CD4-positive, alpha-beta T cell treated with Interleukin-15 for 1 hour (primary cell): ENCODE measurements around the gene CEP72.
"Not testable (repeated sequence)": the region's sequence is repeated elsewhere in the genome, so short reads cannot be mapped to it uniquely, and the experiment has no call there.

Experiments
- DNase-seq: peaks from one replicate; pipeline ENCODE4 v3.0.0-alpha.2; 2020

Gene CEP72

DNA sequence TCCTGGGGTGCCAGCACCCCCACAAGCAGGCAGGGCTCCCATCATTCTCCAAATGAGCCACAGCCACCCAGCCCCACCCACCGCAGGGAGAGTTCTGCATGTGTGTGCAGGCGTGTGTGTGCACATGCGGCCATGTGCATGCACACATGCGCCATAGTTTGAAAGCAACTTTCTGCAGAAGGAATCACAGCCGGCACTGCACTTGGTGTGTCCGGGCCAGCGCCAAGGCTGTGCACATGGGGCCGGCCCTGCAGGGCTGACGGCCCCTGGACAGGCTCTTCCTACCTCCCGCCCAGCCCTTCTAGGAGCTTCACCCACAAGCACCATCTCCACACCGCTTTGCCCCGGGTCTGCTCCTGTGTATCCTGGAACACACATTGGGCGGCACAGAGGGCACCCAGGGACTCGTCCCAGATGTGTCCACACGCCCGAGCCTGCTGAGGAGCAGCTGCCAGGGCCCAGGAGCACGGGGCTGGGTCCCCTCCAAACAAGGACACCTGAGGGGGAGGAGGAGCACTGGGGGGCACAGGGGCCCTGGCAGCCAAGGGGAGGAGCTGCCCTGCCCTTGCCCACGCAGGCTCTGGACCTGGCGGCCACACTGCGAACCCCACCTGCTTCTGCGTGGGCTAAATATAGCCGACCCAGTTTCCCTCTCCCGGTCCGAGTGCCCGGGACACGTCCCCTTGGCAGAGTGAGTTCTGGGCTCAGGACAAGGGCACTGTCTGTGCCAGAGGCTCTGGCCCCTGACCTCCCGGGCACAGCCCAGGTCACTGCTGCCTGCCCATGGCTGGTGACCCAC is 61.9 kb downstream of the CEP72 start:
- DNase-seq: no peak

- no peak for DNase-seq
These were observed 62.5 kb downstream of the CEP72 start for GRCh38 chr5:674630-675011.

DNA sequence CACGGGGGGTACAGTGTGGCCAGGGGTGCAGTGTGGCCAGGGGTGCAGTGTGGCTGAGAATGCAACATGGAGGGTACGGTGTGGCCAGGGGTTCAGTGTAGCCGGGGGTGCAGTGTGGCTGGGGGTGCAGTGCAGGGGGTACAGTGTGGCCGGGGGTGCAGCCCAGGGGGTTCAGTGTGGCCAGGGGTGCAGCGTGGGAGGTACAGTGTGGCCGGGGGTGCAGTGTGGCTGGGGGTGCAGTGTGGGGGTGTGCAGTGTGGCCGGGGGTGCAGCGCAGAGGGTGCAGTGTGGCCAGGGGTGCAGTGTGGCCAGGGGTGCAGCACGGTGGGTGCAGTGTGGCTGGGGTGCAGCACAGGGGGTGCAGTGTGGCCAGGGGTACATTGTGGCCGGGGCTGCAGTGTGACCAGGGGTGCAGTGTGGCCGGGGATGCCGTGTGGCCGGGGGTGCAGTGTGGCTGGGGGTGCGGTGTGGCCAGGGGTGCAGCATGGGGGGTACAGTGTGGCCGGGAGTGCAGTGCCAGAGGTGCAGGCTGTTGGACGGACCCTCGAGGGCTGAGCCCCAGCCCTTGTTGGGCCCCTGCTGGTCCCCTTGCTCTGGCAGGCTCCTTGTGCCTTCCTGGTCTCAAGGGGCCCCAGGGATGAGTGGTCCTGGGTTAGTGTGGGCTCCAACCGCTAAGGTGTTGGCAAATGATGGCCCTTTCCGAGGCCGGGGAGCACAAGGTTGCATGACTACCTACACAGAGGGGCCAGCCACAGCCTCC is 63.2 kb downstream of the CEP72 start:
- no peak for DNase-seq

DNA sequence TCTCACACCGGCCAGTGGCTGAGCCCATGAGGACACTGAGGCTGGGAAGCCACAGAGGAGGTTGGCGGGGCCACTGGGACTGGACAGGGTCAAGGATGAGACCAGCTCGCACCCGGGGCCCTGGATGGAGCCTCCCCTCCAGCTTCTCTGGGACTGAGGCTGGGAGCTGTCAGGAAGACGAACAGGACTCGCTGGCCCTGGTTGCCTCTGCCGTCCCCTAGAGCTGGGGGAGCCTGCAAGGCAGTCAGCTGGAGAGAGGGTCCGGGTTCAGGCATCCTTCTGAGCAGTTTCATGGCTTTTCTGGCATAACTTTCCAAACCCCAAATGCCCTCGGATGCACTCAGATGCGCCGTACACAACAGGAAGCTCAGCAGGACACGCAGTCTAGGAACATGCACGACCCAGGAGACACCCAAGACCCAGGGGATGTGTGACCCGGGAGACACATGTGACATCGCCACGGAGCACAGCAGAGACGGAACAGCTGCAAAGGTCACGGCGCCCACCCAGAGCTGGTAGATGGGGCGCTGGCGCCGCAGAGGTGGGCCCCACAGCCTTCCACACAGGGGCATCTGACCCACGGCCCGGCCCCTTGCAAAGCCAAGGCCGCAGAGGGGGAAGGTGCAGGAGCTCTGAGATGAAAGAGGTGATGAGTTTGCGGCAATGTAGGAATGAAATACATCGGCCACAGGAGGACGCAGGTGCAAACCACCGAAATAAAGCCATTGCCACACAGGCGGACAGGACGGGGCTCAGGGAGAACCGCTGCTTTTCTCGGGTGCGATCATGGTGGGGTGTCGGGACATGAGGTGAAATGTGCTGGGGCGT is 63.9 kb downstream of the CEP72 start:
- peak; percentile 11 for DNase-seq

DNA sequence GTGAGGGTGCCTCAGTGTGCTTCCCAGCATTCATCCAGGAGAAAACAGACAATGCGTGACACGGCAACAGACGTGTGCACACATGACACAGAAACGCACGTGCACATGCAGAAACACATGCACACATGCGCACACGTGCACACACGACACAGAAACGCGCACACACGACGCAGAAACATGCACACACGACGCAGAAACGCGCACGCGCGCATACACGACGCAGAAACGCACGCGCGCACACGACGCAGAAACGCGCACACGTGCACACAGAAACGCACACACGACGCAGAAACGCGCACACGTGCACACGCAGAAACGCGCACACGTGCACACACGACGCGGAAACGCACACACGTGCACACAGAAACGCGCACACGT is 64.5 kb downstream of the CEP72 start:
- DNase-seq: no peak

GRCh38 chr5:677131-678101 is 65.3 kb downstream of the CEP72 start:
- peak; percentile 14 for DNase-seq

DNA sequence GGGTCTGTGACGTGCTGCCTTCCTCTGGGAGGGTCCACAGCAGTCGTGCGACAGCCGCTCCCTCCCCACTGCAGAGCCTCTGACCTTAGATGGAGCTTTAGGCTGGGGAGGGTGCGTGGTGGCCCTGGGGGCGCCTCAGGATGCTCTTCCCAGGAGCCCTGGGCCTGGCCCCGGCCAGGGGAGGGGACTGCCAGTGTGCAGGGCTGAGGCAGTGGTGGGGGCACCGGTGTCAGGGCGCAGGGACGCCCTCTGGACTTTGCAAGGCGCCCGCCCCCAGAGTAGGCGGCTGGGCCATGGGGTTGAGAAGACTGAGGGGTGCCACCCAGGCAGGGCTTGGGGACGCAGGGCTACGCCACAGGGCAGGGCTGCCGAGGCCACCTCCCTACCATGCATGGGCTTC is 66.4 kb downstream of the CEP72 start:
- not testable (repeated sequence) for DNase-seq

DNA sequence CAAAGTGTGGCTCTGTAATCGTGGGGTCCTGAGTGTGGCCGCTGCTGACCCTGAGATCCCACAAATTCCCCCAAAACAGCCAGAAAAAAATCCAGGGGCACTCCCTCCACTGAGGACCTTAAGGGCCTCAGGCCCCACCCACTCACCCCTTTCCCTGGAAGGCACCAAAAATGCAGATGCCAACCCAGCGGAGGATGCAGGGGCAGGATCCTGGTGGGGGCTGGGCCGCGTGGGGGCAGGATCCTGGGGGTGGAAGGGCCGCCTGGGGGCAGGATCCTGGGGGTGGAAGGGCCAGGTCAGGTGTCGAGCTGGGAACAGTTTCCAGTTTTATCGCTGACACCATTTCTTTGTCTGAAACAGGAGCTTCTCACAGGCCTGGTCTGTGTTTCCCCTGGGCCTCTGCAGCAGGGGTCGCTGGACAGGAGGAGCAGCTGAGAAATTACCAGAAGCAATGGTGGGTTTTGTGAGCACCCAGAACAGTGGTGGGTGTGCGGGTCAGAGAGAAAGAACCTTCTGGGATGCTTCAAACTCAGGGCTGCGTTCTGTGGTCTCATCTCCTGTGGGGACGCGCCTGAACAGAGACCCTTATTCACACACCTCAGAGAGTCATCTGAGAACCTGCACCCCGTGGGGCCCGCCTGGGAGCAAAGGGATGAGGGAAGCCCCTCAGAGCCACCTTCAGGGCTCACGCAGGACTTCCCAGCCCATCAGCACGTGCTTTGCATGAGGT is 67.2 kb downstream of the CEP72 start:
- not testable (repeated sequence) for DNase-seq

DNA sequence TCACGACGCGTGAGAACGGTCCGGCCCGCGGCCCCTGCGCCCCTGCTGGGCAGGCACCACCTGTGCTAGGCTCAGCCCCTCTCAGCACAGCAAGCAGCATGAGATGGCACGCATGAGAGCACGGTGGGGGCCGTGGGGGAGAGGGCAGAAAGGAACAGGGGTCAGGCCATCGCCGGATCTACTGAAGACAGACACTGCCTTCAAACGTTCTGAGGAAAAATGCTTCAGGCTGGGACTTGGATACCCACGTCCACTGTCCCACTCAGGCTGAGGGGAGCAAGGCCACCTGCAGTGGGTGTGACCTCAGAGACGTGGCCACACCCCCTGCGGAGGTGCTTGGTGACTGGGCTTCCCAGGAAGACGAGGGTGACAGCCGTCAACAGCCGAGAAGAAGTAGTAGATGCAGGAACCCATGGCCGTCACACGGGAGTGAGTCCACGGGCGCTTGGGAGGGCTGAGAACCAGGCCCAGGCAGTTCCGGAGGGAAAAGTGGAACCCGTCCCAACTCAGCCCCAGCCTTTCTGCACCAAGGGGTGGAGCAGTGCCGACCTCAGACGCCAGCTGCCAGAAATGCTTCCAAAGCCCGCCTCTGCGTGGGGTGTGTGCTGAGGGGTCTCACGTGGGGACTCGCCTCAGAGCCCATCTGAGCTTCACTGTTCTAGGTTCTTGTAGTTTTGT is 68.1 kb downstream of the CEP72 start:
- not testable (repeated sequence) for DNase-seq

GRCh38 chr5:680836-681235 is 68.7 kb downstream of the CEP72 start:
- peak; percentile 4 for DNase-seq

GRCh38 chr5:681317-682191 is 69.4 kb downstream of the CEP72 start:
- DNase-seq: peak; percentile 12

DNA sequence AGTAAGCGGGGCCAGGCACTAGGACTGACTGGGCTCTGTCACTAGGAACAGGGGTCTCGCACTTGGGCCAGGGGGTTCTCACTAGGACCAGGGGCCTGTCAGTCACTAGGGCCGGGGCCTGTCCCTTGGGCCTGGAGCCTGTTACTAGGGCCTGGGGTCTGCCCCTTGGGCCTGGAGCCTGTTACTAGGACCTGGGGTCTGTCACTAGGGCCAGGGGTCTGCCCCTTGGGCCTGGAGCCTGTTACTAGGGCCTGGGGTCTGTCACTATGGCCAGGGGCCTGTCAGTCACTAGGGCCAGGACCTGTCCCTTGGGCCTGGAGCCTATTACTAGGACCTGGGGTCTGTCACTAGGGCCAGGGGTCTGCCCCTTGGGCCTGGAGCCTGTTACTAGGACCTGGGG is 70.1 kb downstream of the CEP72 start:
- not testable (repeated sequence) for DNase-seq

DNA sequence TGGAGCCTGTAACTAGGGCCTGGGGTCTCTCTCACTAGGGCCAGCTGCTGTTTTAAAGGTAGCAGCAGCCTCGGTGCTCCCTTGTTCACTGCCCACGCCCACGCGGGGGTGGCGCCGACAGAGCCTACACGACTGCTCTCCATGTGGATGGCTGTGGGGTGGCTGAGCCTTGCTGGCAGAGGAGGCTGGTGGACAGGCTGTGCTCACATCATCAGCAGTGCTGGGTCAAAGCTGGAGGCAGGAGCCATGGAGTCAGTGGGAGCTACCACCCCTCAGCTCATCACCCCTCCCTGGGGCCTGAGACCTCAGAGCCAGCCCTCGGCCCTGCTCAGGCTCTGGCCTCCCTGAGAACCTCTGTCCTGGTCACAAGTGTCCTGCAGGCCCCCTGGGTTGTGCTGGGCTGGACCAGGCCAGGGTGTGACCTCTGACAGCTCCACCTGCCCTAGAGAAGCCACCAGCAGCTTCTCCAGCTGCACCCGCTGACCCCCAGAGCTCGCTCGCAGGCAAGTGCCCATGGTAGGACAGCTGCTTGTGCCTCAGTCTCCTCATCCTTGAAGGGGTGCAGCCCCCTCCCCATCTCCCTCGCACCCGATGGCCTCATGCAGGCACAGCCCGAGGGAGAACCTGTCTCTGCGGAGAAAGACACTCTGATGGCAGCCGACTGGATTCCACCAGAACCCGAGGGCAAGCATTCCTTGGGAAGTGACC is 70.7 kb downstream of the CEP72 start:
- not testable (repeated sequence) for DNase-seq

DNA sequence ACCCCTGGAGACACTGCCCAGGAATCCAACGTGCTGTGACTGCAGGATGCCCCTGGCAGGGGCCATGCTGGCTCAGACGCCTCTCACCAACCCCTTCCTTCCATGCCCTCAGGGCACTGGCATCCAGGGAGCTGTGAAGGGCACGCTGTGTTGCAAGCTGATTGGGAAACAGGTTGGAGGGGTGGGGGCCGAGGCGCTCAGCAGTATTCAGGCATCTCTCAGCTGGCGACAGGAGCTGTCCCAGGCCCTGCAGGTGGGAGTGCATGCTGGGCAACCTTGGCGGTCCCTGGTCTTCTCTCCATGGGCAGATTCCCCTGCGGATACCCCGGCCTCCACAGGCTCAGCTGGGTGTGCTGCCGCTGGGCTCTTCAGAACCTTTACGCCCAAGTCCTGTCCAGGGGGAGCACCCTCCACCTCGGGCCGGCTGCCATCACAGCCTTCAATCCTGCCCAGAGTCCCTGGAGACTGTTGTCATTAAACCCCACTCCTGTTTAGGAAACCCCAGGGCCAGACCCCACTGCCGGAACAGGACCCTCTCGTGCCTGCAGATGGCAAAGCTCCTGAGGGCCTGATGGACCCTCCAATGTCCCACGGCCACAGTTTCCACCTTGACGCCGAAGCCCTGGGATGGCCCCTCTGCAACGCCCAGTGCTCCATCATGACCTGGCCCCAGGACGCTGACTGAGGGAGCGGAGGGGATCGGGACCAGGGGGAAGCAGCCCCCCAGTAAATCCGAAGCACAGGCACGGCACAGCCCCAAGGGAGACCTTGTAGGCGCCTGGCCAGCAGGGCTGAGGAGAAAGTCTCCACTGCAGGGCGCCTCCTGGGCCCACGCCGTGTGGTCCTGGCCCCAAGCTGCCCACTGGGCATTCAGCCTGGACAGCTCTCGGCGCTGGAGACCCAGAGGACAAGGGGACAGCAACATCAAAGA is 71.7 kb downstream of the CEP72 start:
- DNase-seq: no peak

GRCh38 chr5:684751-685216 is 72.6 kb downstream of the CEP72 start:
- no peak for DNase-seq

DNA sequence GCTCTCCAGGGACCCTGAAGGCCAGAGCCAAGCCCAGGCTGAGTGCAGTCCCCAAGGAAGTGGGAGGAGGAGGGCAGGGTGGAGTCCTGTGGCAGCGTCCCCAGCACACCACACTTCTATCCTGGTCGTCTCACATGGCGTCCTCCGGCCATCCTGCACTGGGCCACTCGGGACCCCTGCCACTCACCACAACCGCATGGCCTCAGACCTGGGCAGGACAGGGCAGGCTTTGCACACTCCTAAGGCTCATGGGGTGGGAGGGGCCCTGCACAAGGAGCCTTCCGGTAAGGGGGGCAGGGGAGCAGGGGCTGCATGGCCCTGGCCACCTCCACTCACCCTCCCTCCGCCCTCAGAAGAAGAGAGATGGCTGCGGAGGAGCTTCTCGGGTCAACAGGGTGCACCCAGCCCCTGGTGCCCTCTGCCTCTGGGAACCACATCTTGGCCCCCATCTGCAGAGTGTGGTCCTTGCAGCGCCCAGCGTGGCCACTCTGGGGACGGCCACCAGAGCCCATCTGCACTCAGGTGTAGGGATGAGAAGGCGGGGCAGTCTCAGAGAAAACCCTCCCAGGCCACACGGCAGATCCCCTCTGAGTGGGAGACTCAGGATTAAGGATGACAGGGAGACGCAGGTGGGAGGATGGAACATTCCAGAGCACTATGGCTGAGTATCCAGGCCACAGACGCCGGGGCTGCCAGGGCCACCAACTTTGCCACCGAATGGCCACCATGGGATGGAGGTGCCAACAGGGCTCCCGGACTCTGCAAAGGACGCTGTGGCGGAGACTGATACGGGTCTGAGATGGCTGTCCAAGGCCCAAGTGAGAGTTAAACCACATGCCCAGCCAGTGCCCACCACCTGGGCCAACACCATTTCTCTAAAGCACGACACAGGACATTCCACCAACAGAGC is 73.4 kb downstream of the CEP72 start:
- DNase-seq: no peak

DNA sequence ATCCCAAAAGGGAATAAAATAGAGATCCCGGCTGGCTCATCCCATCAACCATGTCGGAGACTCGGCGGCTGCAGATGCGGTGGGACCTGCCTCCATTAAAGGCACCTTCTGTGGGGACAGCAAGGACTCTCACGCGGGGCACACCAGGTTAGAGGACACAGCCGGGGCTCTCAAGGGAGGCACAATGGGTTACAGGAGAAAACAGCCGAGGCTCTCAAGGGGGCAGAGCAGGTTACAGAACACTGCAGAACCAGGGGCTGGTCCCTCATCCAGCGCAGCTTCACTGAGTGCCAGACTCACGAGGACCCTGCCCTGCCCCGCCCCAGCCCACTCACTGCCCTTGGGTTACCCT is 74.0 kb downstream of the CEP72 start:
- not testable (repeated sequence) for DNase-seq
